Stimulated activated CD8-positive, alpha-beta memory T cell treated with anti-CD3 and anti-CD28 coated beads, Interleukin-7, amount 100 ng/mL, for 24 hours (primary cell): ENCODE results near the gene USP3.

Experiments
- DNase-seq: peaks from one replicate; pipeline ENCODE4 v3.0.0-alpha.2; 2020; ENCODE audit warnings: low read depth

USP3 gene

GRCh38 chr15:63593705-63594671, 89.6 kb downstream of the USP3 start:
- peak; percentile 32 for DNase-seq

DNA sequence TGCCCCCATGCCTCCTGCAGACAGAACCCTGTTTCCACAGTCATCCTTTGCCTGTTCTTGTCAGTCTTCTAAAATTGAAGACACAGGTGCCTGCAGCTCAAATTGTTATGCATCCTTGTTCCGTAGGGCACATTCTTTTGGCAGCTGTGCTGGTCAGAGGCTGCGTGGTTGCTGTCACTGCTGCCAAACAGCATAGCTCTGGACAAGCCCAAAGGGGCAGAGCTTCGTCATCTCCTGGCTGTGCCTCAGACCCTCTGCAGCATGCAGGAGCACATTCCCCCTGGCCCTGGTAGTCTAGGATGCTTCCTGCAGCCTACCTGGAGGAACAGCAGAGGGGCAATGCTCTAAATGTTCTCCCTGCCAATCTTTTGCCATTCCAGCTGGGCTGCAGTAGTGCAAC, 90.7 kb downstream of the USP3 start:
- DNase-seq, result no peak

- no peak for DNase-seq
Measured at GRCh38 chr15:63595688-63596087, 91.3 kb downstream of the USP3 start.

DNA sequence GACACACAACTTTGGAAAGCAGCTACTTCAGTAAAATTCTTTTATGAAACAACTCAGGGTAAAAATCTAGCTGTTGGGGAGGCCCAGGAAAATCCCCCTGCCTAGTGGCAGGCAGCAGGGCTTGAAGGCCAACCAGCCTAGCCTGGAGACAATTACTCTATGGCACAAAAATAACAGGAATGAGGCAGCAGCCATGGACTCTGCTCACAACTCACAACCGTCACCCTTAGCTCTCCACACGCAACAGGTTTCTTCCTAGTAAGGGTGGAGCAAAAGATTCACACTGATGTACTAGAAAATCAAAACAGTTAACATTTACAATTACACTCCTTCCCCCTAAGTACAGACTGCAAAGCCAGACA, 92.3 kb downstream of the USP3 start:
- DNase-seq, result no peak

GRCh38 chr15:63597038-63597790, 92.8 kb downstream of the USP3 start, which contains the start of gene FBXL22:
Gene FBXL22 (plus strand): TSS chr15:63597387. CDS start chr15:63597393, 6 bp downstream.
- DNase-seq, result no peak

GRCh38 chr15:63597821-63598220, 93.4 kb downstream of the USP3 start:
- DNase-seq, result no peak

GRCh38 chr15:63598473-63599400, 94.3 kb downstream of the USP3 start:
- no peak for DNase-seq

- no peak for DNase-seq
Measured at GRCh38 chr15:63599401-63600000, 95.1 kb downstream of the USP3 start.

DNA sequence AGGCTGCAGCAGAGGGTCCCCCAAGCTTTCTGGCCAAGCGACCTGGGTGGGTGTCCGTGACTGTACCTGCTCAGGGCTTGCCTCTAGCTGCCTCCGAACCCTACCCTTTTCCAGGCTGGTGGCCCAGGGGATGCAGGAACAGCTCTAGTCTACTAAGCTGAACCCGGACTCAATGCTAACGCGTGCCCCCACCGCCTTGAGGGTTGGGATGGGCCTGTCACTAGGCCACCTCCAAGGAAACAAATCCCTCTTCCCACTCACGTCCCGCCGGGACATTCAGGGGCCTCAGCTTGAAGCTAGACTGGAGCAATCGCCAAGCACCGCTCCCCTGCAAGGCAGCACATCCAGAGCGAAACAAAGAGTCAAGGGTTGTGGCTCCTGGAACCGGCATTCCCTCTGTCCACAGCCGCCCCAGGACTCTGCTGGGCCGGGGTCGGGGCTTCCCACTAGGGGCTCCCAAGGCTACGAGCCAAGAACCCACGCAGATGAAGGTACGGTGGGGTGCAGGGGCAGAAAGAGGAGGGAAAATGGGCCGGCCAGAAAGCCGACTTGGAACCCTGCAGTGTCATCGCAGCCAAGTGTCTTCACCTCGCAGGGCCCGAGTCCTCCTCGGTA, 95.7 kb downstream of the USP3 start:
- no peak for DNase-seq

GRCh38 chr15:63600616-63601025, 96.2 kb downstream of the USP3 start:
- peak; percentile 76 for DNase-seq

GRCh38 chr15:63601026-63601703, 96.8 kb downstream of the USP3 start:
- peak; percentile 23 for DNase-seq

DNA sequence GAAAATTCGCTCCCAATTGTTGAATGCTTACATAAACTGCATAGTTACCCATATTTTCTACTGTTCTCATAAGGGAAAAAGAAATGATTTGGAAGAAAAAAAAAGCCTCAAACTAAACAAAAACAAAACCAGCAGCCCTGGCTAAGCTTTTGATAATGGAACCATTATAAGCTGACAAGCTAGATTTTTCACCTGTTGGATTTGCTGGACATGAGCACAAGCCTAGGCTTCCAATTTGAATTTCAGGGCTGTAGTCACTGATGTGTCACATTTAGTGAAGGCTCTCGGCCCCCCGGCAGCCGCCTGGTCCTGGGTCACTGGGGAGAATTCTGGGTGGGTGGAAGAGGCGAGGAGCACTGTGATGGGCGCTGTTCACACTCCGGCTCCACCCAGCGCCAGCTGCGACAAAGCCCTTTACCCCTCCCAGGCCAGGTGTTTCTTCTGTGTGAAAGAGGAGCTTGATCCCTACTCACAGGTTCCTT, 97.4 kb downstream of the USP3 start:
- no peak for DNase-seq

DNA sequence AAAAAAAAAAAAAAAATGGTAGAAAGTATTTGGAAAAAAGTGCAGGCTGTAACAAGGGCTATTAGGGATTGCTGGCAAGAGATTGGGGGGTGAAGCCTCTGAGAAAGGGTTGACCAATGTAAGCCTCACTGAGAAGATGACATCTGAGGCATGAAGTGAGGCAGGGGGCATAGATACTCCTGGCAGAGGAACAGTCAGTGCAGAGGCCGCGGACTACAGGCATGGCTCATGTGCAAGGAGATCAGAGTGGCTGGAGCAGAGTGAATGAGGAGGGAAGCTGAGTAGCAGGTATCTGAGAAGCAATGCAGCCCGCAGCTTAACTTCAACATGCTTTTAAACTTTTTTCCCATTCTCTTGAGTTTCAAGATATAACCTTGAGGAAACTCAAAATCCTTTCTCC, 98.2 kb downstream of the USP3 start:
- no peak for DNase-seq

- DNase-seq, result no peak
Measured at GRCh38 chr15:63603516-63603915, 99.1 kb downstream of the USP3 start.

- no peak for DNase-seq
Measured at GRCh38 chr15:63604281-63604680, 99.9 kb downstream of the USP3 start.

- no peak for DNase-seq
Measured at GRCh38 chr15:63605036-63605435, 100.6 kb downstream of the USP3 start.

- DNase-seq, result peak; percentile 33
Measured at GRCh38 chr15:63605816-63606215, 101.4 kb downstream of the USP3 start.

DNA sequence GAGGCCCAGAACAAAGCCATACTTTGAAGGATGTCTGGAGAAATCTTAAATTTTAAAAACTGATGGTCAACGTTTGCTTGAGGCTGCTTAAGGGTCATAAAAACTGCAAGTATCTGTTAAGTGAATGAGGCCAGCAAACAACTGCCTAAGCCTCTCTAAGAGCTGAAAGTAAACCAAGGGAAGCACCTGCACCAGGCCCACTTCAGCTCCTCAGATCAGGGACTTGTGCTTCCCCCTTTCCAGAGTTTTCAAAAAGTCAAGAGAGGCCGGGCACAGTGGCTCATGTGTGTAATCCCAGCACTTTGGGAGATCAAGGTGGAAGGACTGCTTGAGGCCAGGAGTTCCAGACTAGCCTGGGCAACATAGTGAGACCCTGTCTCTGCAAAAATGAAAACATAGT, 101.9 kb downstream of the USP3 start:
- no peak for DNase-seq

DNA sequence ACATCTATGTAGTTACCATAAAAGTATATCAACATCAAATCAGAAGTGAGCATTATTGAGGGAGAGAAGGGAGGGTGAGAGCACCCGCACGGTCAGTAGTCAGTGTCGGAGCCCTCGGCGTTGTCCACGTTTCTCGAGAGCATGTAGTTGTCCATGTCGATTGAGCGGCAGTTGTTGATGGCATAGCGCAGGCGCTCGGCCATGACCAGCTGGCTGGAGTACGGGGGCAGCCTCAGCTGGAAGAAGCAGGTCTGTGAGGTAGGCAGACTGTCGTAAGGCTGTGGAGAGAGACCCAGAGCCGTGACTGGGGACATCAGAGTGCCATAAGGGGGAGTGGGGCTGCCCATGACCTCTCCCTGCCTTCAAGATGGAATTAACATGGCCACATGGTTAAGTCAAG, 104.6 kb downstream of the USP3 start:
- DNase-seq, result no peak

DNA sequence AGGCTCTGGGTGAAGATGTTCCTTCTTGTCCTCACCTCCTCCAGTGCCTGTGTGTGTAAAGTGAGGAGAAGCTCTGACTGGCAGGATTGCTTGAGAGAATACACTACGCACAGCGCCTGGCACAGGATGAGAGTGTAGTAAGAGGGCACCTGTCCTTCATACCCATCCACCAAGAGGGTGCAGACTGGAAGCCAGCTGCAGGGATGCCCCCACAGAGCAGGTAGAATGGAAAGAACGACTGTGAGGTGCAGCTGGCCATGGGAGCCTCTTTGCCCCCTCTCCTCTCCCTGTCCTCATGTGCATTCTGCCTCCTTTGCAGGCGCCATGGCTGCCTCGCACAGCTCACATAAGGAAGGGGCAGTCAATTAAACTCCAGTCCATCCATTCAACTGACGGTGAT, 105.1 kb downstream of the USP3 start:
- DNase-seq, result no peak
